Measurements from ENCODE around the gene CMTM5.

The CMTM5 gene

DNA sequence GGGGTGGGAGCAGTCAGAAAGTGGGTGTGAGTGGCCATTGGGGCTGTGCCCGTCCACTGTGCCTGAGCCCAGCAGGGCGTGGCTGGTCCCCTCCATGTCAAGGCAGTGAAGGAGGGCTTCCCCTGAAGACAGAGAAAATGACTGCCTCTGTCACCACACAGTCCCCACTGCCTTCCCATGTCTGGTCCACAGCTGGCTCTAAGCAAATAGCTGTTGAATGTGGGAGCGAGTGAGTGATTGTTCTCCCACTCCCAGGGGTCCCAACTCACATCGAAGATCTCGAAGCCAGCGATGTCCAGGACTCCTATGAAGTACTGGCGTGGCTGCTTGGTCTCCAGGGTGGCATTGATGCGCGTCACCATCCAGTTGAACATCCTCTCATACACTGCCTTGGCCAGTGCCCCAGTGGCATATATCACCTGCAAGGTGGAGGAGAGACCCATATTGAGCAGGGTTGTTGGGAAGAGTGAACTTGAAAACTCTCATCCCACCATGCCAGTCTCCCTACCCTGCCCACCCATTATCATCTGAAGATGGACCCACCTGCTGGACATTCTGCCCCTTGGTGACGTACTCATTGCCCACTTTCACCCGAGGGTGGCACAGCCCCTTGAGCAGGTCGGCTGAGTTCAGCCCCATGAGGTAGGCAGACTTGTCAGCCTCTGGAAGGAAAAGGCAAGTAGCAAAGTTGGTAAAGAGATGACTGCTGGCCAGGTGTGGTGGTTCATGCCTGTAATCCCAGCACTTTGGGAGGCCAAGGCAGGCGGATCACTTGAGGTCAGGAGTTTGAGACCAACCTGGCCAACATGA lies 52.0 kb downstream of the CMTM5 start:
- Histone ChIP-seq H3K4me1 (ENCODE audit: control insufficient read depth in 1 of 2, insufficient read depth in 1 of 2, low read depth in 1 of 2, low read length in 1 of 2) (no peaks in the 10 kb centered on the region), H3K4me3 (ENCODE audit: low read depth in 1 of 2, low read length in 1 of 2) (no peak overlapping the region), H3K36me3 (no peaks in the 10 kb centered on the region), H3K27ac (no peak overlapping the region), H3K27me3 (peaks cover 11% of the 10 kb centered on the region), H3K9me3 (no peaks in the 10 kb centered on the region)
- TF ChIP-seq, protein P1, sequence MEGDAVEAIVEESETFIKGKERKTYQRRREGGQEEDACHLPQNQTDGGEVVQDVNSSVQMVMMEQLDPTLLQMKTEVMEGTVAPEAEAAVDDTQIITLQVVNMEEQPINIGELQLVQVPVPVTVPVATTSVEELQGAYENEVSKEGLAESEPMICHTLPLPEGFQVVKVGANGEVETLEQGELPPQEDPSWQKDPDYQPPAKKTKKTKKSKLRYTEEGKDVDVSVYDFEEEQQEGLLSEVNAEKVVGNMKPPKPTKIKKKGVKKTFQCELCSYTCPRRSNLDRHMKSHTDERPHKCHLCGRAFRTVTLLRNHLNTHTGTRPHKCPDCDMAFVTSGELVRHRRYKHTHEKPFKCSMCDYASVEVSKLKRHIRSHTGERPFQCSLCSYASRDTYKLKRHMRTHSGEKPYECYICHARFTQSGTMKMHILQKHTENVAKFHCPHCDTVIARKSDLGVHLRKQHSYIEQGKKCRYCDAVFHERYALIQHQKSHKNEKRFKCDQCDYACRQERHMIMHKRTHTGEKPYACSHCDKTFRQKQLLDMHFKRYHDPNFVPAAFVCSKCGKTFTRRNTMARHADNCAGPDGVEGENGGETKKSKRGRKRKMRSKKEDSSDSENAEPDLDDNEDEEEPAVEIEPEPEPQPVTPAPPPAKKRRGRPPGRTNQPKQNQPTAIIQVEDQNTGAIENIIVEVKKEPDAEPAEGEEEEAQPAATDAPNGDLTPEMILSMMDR (IDR thresholded peaks at IDR 0.05), result no peak
